ENCODE data around the gene PTPN2.

- TF ChIP-seq EZH2 (IDR thresholded peaks at IDR 0.05; ENCODE audit: insufficient read depth, low read length) (no peak), CTCF (IDR thresholded peaks at IDR 0.05; ENCODE audit: insufficient read depth, low read depth, low read length) (no peak)
Observed at GRCh38 chr18:12921178-12921577, 37.1 kb upstream of the PTPN2 start.

All from astrocyte (in vitro differentiated cells and primary cell).